HG03432 (cell line): ENCODE measurements around the gene ARRDC4.

ENCODE experiments used
- ATAC-seq: cut with Tn5 transposase; IDR thresholded peaks from one replicate; pipeline ENCODE4 v1.9.1; 2021; ENCODE audit warnings: mild to moderate bottlenecking, moderate library complexity; ENCODE audit not compliant: unreplicated experiment

ARRDC4 gene

GRCh38 chr15:97960364-97961066, at the start of gene ARRDC4:
ARRDC4 (plus strand) TSS chr15:97960703; CDS start chr15:97960862, 159 bp downstream.
- peak; percentile 92 for ATAC-seq

- ATAC-seq: no peak
Observed at GRCh38 chr15:97914711-97915110, 45.8 kb upstream of the ARRDC4 start.

DNA sequence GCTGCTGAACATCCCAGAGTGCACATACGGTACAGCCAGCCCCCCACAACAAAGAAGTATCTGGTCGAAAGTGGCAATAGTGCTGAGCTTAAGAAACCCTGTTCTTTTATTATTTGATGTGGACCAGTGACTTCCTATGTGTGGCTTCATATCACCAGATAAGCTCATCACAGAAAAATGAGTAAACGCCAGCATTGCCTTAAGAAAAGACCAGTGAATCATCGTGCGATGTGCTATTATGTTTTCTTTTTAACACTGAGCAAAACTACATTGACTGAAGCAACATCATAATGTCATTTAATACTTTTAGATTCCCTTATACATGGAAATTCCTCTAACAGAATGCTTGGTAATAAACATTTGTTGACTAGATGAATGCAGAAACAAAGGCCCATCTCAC, 45.2 kb upstream of the ARRDC4 start:
- no peak for ATAC-seq

GRCh38 chr15:97921296-97921865, 39.1 kb upstream of the ARRDC4 start:
- no peak for ATAC-seq

- ATAC-seq: no peak
Observed at GRCh38 chr15:97929456-97930229, 30.9 kb upstream of the ARRDC4 start.

DNA sequence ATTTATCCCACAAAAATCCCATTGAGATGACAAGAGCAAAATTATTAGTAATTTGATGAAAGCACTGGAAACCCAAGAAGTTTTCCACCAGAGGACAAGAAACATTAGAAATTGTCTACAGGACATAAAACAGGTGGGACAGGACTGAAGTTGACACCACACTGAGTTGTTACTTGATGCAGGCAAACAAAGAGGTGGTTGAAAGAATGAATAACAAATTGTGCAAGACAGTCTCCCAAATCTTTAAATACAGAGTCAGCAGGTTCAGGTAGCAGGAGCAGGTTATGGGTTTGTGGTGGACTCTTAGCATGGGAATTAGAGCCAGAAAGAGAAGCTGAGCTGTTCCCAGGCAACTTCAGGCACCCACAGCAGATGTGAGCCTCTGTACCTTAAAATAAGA, 30.3 kb upstream of the ARRDC4 start:
- no peak for ATAC-seq

GRCh38 chr15:97931314-97931713, 29.2 kb upstream of the ARRDC4 start:
- no peak for ATAC-seq

DNA sequence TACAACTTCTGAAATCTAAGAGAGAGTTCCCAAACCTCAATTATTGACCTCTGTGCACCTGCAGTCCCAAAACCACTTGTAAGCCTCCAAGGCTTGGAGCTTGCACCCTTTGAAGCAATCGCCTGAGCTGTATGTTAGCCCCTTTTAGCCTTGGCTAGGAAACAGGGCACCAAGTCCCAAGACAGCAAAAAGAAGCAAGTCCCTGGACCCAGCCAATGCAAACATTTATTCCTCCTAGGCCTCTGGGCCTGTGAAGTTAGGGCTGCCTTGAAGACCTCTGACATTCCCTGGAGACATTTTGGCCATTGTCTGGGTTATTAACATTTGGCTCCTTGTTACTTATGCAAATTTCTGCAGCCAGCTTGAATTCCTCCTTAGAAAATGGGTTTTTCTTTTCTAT, 26.9 kb upstream of the ARRDC4 start:
- no peak for ATAC-seq

DNA sequence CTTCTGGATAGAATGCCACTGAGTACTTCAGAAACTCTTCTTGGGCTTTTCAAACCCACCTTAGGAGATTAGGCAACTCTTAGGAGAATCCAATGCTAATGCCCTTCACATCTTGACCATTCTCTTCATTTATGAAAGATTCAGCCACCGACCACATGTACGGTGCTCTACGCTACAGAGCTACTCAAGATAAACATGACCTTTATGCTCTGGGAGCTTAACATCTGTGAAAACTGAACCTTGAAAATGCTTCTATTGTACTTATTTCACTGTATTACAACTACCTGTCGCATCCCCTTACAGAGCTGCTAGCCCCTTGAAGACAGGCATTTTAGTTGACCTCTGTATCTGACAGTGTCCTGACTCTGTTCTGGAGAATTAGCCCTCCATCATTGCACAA, 19.5 kb upstream of the ARRDC4 start:
- ATAC-seq: no peak

GRCh38 chr15:97941572-97941971, 18.9 kb upstream of the ARRDC4 start:
- no peak for ATAC-seq

GRCh38 chr15:97944724-97945123, 15.8 kb upstream of the ARRDC4 start:
- no peak for ATAC-seq

- no peak for ATAC-seq
Observed at GRCh38 chr15:97947465-97948260, 12.8 kb upstream of the ARRDC4 start.

- no peak for ATAC-seq
Observed at GRCh38 chr15:97953254-97953653, 7.2 kb upstream of the ARRDC4 start.

- no peak for ATAC-seq
Observed at GRCh38 chr15:97953748-97954147, 6.8 kb upstream of the ARRDC4 start.

DNA sequence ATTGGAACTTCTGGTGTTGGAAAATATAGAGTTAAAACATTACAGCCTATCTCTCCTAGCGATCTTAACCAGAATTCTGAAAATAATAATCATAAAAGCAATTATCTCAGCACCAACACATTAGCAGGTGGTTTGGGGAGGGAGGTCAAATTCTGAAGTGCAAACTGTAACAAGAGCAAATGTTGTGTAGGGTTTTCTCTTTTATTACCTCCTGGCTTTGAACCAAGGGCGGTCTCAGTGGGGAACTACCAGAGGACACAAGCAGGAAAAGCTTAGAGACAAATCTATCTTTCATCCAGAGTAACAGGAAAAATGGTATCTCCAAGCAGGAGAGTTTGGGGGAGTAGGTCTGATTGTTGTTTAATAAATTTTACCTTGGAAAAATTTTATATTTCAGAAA, 5.5 kb upstream of the ARRDC4 start:
- ATAC-seq: no peak

GRCh38 chr15:97955529-97955928, 5.0 kb upstream of the ARRDC4 start:
- ATAC-seq: no peak

DNA sequence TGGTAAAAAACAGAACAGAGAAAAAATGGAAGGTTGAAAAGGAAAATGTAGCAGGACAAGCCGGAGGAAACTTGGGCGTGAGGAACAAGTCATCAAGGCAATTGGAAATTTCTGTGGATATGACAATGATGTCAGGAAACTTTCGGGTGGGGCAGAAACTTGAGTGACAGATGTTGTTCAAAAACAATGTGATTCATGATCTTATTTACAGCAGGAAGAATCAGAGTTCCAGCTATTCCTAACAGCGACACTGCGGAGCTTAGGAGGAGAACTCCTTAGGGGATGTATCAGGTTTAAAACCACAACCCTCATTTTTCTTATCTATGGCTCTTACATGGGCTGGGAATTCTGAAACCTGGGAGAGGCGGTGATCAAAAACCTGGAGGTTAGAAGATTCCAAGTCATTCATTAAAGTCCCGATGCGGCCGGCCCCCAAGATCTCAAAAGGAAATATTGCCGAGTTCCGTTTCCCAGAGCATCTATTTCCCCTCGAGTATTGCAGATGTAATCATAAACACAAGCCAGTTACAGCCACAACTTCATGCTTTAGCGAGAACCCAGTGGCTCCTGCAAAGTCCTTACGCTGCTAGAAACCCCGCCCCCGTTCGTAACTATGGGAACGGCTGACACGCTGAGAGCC, 659 bp upstream of the ARRDC4 start:
- no peak for ATAC-seq

DNA sequence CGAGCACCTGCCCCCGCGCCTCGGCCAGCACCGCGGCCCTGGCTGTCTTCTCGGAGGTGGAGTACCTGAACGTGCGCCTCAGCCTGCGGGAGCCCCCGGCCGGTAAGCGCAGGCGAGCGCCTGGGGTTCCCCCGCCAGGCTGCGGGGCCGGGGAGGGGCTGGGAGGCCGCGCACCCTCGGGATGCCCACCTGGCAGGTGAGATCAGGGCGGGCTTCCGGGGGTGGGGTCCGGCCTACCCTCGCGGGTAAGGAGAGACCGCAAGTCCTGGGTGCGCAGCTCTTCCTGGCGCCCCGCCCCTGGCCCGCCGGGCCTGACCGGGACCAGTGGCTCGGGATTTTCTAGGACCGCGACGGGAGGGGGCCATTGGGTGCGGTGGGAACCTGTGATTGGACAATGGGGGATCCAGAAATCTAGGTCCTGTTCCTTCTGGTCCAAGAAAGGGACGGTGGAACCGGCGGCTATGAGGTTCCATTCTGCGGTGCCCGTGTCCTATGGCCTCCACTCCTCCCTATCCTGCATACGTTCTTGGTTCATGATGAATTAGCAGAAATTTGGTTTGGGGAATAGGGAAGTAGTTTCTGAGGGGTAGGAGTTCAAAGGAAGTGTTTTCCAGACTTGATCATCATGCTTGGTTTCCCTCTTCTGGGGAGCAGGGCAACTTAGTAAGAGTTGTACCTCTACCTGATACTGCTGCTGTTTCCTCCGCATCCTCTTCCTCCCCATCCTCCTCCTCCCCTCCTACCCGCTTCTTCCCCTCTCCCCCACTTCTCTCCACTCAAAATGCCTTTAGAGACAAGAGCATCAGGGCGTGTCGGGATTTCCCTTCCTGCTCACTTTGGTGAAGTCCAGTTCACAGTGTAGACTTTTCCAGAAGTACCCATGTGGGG, 808 bp downstream of the ARRDC4 start:
- ATAC-seq: no peak

- ATAC-seq: no peak
Observed at GRCh38 chr15:97962263-97962662, 1.8 kb downstream of the ARRDC4 start.

- no peak for ATAC-seq
Observed at GRCh38 chr15:97963779-97964178, 3.3 kb downstream of the ARRDC4 start.
